ENCODE measurements around the gene DOCK11. TPM values are rescaled to one million over a fixed set of nuclear protein-coding genes. Genes with fewer than 3 reads are reported as not detected.
"Not testable (repeated sequence)": the region's sequence is repeated elsewhere in the genome, so short reads cannot be mapped to it uniquely, and the experiment has no call there.

Gene DOCK11
- total RNA-seq, 4 donors from 2014 or later, result 6.4 to 16.4 (median 9.8) TPM

DNA sequence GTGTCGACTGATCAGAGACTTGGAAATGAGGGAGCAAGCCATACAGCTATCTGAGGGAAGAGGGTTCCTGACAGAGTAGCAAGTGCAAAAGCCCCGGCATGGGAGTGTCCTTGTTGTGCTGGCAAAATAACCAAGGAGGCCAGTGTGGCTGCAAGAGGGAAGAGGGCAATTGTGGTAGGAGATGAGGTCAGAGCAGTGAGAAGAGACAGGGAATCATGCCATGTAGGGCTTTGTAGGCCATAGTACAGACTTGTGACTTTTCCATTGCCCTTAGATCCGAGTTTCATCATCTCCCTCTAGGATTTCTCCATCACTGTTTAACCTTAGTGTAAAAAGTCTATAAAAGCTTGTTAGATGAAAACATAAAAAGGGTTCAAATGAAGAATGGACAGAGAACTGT is 76.2 kb downstream of the DOCK11 start:
- no peak overlapping the region for H3K4me3 ChIP-seq
- DNase-seq, result no peak
- no peak overlapping the region for H3K27ac ChIP-seq
- no peaks in the 10 kb centered on the region for H3K9me3 ChIP-seq
- no peak for TF ChIP-seq POLR2AphosphoS5 (IDR thresholded peaks at IDR 0.05)
- no peak for TF ChIP-seq POLR2A (IDR thresholded peaks at IDR 0.05)
- TF ChIP-seq, protein P1, sequence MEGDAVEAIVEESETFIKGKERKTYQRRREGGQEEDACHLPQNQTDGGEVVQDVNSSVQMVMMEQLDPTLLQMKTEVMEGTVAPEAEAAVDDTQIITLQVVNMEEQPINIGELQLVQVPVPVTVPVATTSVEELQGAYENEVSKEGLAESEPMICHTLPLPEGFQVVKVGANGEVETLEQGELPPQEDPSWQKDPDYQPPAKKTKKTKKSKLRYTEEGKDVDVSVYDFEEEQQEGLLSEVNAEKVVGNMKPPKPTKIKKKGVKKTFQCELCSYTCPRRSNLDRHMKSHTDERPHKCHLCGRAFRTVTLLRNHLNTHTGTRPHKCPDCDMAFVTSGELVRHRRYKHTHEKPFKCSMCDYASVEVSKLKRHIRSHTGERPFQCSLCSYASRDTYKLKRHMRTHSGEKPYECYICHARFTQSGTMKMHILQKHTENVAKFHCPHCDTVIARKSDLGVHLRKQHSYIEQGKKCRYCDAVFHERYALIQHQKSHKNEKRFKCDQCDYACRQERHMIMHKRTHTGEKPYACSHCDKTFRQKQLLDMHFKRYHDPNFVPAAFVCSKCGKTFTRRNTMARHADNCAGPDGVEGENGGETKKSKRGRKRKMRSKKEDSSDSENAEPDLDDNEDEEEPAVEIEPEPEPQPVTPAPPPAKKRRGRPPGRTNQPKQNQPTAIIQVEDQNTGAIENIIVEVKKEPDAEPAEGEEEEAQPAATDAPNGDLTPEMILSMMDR (IDR thresholded peaks at IDR 0.05), result no peak
- TF ChIP-seq EP300 (IDR thresholded peaks at IDR 0.05; ENCODE audit: low read depth), result no peak
- no peaks in the 10 kb centered on the region for H3K27me3 ChIP-seq
- H3K36me3 ChIP-seq, result no peaks in the 10 kb centered on the region
- in situ Hi-C loops (cut with MboI; ENCODE audit: low pct_ligation_motif_present in 1 of 4, low pct_unique_long_range_greater_than_20kb in 1 of 4, low sequenced_read_pairs in 3 of 4), result no loop called here
- 70 to 94% methylated on average over 2 to 3 of the region's 3 CpGs for WGBS, 2 donors (ENCODE audit: low coverage in 1 of 2)
- no peaks in the 10 kb centered on the region for H3K4me1 ChIP-seq
- intact Hi-C loops (cut with DNase I; ENCODE audit: low total_unique reads), result loop anchor here (10.0 kb wide), 1 partner anchor 107 kb away; no protein-coding TSS in a partner anchor

DNA sequence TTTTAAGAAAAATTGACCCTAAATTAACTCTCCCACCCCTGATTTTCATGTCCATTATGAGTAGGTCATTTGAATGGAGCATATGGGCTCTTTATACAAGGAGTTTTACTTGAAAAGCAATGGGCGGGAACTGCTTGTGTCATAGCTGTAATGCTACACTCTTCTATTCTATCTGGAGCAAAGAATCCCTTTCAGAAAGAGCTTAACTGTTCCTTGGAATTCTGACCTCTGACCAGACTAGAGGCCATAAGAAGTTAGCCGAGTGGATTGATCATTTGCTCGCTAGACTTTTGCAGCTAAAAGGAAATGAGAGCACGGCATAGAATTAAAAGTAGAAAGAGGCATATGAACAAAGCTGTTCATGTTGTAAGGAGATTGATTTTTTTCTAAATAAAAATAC is 79.1 kb downstream of the DOCK11 start:
- Histone ChIP-seq H3K27ac (no peak overlapping the region), H3K4me1 (no peaks in the 10 kb centered on the region), H3K4me3 (no peak overlapping the region), H3K27me3 (no peaks in the 10 kb centered on the region), H3K9me3 (no peaks in the 10 kb centered on the region), H3K36me3 (no peaks in the 10 kb centered on the region)
- intact Hi-C loops (cut with DNase I; ENCODE audit: low total_unique reads), result loop anchor here (10.0 kb wide), 1 partner anchor 110 kb away; no protein-coding TSS in a partner anchor
- 33 to 78% methylated on average over 1 to 4 of the region's 4 CpGs for WGBS, 2 donors (ENCODE audit: low coverage in 1 of 2)
- no peak for DNase-seq
- TF ChIP-seq POLR2A (IDR thresholded peaks at IDR 0.05) (no peak), POLR2AphosphoS5 (IDR thresholded peaks at IDR 0.05) (no peak), EP300 (IDR thresholded peaks at IDR 0.05; ENCODE audit: low read depth) (no peak)
- in situ Hi-C loops (cut with MboI; ENCODE audit: low pct_ligation_motif_present in 1 of 4, low pct_unique_long_range_greater_than_20kb in 1 of 4, low sequenced_read_pairs in 3 of 4), result no loop called here

GRCh38 chrX:118577041-118577440 is 81.4 kb downstream of the DOCK11 start:
- DNase-seq, result no peak
- 92% methylated on average over 5 of the region's 5 CpGs; no CpG with 5 or more reads in 1 of the 2 donors for WGBS, 2 donors (ENCODE audit: low coverage in 1 of 2)
- H3K4me3 ChIP-seq, result no peak overlapping the region
- intact Hi-C loops (cut with DNase I; ENCODE audit: low total_unique reads) (loop anchor here (10.0 kb wide), 1 partner anchor 112 kb away; no protein-coding TSS in a partner anchor), in situ Hi-C loops (cut with MboI; ENCODE audit: low pct_ligation_motif_present in 1 of 4, low pct_unique_long_range_greater_than_20kb in 1 of 4, low sequenced_read_pairs in 3 of 4) (no loop called here)
- TF ChIP-seq, protein P1 (IDR thresholded peaks at IDR 0.05), result no peak
- no peak for TF ChIP-seq EP300 (IDR thresholded peaks at IDR 0.05; ENCODE audit: low read depth)
- no peak for TF ChIP-seq POLR2A (IDR thresholded peaks at IDR 0.05)
- no peak for TF ChIP-seq POLR2AphosphoS5 (IDR thresholded peaks at IDR 0.05)
- no peaks in the 10 kb centered on the region for H3K9me3 ChIP-seq
- H3K4me1 ChIP-seq, result no peaks in the 10 kb centered on the region
- H3K27ac ChIP-seq, result no peak overlapping the region
- H3K36me3 ChIP-seq, result no peaks in the 10 kb centered on the region
- no peaks in the 10 kb centered on the region for H3K27me3 ChIP-seq

- in situ Hi-C loops (cut with MboI; ENCODE audit: low pct_ligation_motif_present in 1 of 4, low pct_unique_long_range_greater_than_20kb in 1 of 4, low sequenced_read_pairs in 3 of 4) (no loop called here), intact Hi-C loops (cut with DNase I; ENCODE audit: low total_unique reads) (loop anchor here (10.0 kb wide), 1 partner anchor 115 kb away; no protein-coding TSS in a partner anchor)
- TF ChIP-seq, protein P1 (IDR thresholded peaks at IDR 0.05), result no peak
- TF ChIP-seq POLR2AphosphoS5 (IDR thresholded peaks at IDR 0.05) (no peak), POLR2A (IDR thresholded peaks at IDR 0.05) (no peak), EP300 (IDR thresholded peaks at IDR 0.05; ENCODE audit: low read depth) (no peak)
- no peaks in the 10 kb centered on the region for H3K9me3 ChIP-seq
- no peak for DNase-seq
- H3K27me3 ChIP-seq, result no peaks in the 10 kb centered on the region
- no peak overlapping the region for H3K4me3 ChIP-seq
- H3K36me3 ChIP-seq, result no peaks in the 10 kb centered on the region
- 39% methylated on average over 1 of the region's 1 CpG; no CpG with 5 or more reads in 1 of the 2 donors for WGBS, 2 donors (ENCODE audit: low coverage in 1 of 2)
- no peak overlapping the region for H3K27ac ChIP-seq
- H3K4me1 ChIP-seq, result no peaks in the 10 kb centered on the region
Measured at GRCh38 chrX:118579417-118579816, 83.8 kb downstream of the DOCK11 start.

DNA sequence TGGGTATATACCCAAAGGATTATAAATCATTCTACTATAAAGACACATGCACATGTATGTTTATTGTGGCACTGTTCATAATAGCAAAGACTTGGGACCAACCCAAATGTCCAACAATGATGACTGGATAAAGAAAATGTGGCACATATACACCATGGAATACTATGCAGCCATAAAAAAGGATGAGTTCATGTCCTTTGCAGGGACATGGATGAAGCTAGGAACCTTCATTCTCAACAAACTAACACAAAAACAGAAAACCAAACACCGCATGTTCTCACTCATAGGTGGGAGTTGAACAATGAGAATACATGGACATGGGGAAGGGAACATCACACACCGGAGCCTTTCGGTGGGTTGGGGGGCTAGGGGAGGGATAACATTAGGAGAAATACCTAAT is 87.3 kb downstream of the DOCK11 start:
- in situ Hi-C loops (cut with MboI; ENCODE audit: low pct_ligation_motif_present in 1 of 4, low pct_unique_long_range_greater_than_20kb in 1 of 4, low sequenced_read_pairs in 3 of 4); H3K9me3 ChIP-seq; H3K36me3 ChIP-seq; H3K4me3 ChIP-seq; H3K27ac ChIP-seq; H3K27me3 ChIP-seq; H3K4me1 ChIP-seq; DNase-seq; intact Hi-C loops (cut with DNase I; ENCODE audit: low total_unique reads): not testable (repeated sequence)
- 93% methylated on average over 3 of the region's 3 CpGs; no CpG with 5 or more reads in 1 of the 2 donors for WGBS, 2 donors (ENCODE audit: low coverage in 1 of 2)
